HepG2 (cell line): ENCODE data around the gene HOXC10. TPM values are rescaled to one million over a fixed set of nuclear protein-coding genes. Genes with fewer than 3 reads are reported as not detected.

Experiments used
- ATF3 ChIP-seq: sonication (generic); formaldehyde crosslinking; IDR thresholded peaks from 2 replicates; pipeline ENCODE4 v1.4.0; 2020; ENCODE audit warnings: missing genetic modification reagents
- FOXK2 ChIP-seq: fragments of 450-650 bp; IDR thresholded peaks from 2 replicates; pipeline ENCODE4 v1.6.1; 2016
- FOXP4 ChIP-seq: sonication (generic); formaldehyde crosslinking; IDR thresholded peaks from 2 replicates; pipeline ENCODE4 v1.4.0; 2020; ENCODE audit warnings: missing genetic modification reagents
- GZF1 ChIP-seq: sonication (generic); formaldehyde crosslinking; IDR thresholded peaks from 2 replicates; pipeline ENCODE4 v1.5.1; 2020; ENCODE audit warnings: mild to moderate bottlenecking, missing genetic modification reagents
- POLR2AphosphoS5 ChIP-seq: IDR thresholded peaks from 2 replicates; pipeline ENCODE4 v1.6.1; 2012; ENCODE audit warnings: low read depth, low read length
- RBAK ChIP-seq: sonication (generic); formaldehyde crosslinking; IDR thresholded peaks from 2 replicates; pipeline ENCODE4 v1.5.1; 2020; ENCODE audit warnings: mild to moderate bottlenecking, missing genetic modification reagents
- RELA ChIP-seq: sonication (generic); formaldehyde crosslinking; IDR thresholded peaks from 2 replicates; pipeline ENCODE4 v1.4.0; 2020; ENCODE audit warnings: missing genetic modification reagents
- RERE ChIP-seq: IDR thresholded peaks from 2 replicates; pipeline ENCODE4 v1.6.1; 2016; ENCODE audit warnings: low read depth, missing genetic modification reagents, missing compliant biosample characterization
- TARDBP ChIP-seq: sonication (generic); formaldehyde crosslinking; IDR thresholded peaks from 2 replicates; pipeline ENCODE4 v1.8.0; 2022; ENCODE audit warnings: mild to moderate bottlenecking, missing genetic modification reagents
- ZNF17 ChIP-seq: sonication (generic); formaldehyde crosslinking; IDR thresholded peaks from 2 replicates; pipeline ENCODE4 v1.5.0; 2020; ENCODE audit warnings: mild to moderate bottlenecking, missing genetic modification reagents
- ZNF513 ChIP-seq: sonication (generic); formaldehyde crosslinking; conservative IDR thresholded peaks from 2 replicates; pipeline ENCODE4 v1.5.0; 2020; ENCODE audit warnings: missing genetic modification reagents
- ZNF558 ChIP-seq: sonication (generic); formaldehyde crosslinking; IDR thresholded peaks from 2 replicates; pipeline ENCODE4 v1.9.0; 2022; ENCODE audit warnings: mild to moderate bottlenecking, missing genetic modification reagents, borderline replicate concordance
- ZNF644 ChIP-seq: IDR thresholded peaks from 2 replicates; pipeline ENCODE4 v1.6.1; 2016; ENCODE audit warnings: low read depth
- ZNF672 ChIP-seq: sonication (generic); formaldehyde crosslinking; IDR thresholded peaks from 2 replicates; pipeline ENCODE4 v1.8.1; 2022; ENCODE audit warnings: missing genetic modification reagents
- ZNF720 ChIP-seq: sonication (generic); formaldehyde crosslinking; IDR thresholded peaks from 2 replicates; pipeline ENCODE4 v1.4.0; 2020; ENCODE audit warnings: missing genetic modification reagents
- ZSCAN30 ChIP-seq: sonication (generic); formaldehyde crosslinking; IDR thresholded peaks from 2 replicates; pipeline ENCODE4 v1.5.0; 2020; ENCODE audit warnings: mild to moderate bottlenecking, missing genetic modification reagents
- polyA plus RNA-seq, 8 experiments: library from polyadenylated mRNA; depleted of rRNA in 3 of 8; stranded (reverse) in 7 of 8; unstranded in 1 of 8; fragments of >200 nt; fragmentation: Illumina TruSeq in 4 of 8; extraction: Trizol in 4 of 8; gene quantifications; 2 replicates each; pipeline versions ENCODE4 v1.2.1 to v1.2.3, GENCODE V29; 2011 to 2016; ENCODE audit warnings: low read depth in 4 of 8, missing spikeins in 1 of 8, mixed read lengths in 1 of 8; ENCODE audit not compliant: insufficient read depth in 1 of 8
- total RNA-seq, 5 experiments: library from RNA; depleted of rRNA; stranded (reverse); fragments of >200 nt; fragmentation: Illumina TruSeq; extraction: Trizol; gene quantifications; 2 replicates each; pipeline ENCODE4 v1.2.3, GENCODE V29; 2016; ENCODE audit warnings: low read depth in 1 of 5
- TF ChIP-seq, protein P1 (sequence below): sonication (generic); formaldehyde crosslinking; IDR thresholded peaks from 2 replicates; pipeline ENCODE4 v1.4.0; 2020; ENCODE audit warnings: missing genetic modification reagents

The HOXC10 gene
- total and polyA plus RNA-seq, 2 of the 13 experiments (the other 11 are each of a cell fraction or from before 2014, with no cell fraction given), result not detected

GRCh38 chr12:53994264-53995001 lies 9.5 kb downstream of the HOXC10 start (continued):
- TF ChIP-seq ZNF513, result no peak
- TF ChIP-seq ZNF644 (CRISPR knock-in tag), result no peak
- TF ChIP-seq, protein P1, sequence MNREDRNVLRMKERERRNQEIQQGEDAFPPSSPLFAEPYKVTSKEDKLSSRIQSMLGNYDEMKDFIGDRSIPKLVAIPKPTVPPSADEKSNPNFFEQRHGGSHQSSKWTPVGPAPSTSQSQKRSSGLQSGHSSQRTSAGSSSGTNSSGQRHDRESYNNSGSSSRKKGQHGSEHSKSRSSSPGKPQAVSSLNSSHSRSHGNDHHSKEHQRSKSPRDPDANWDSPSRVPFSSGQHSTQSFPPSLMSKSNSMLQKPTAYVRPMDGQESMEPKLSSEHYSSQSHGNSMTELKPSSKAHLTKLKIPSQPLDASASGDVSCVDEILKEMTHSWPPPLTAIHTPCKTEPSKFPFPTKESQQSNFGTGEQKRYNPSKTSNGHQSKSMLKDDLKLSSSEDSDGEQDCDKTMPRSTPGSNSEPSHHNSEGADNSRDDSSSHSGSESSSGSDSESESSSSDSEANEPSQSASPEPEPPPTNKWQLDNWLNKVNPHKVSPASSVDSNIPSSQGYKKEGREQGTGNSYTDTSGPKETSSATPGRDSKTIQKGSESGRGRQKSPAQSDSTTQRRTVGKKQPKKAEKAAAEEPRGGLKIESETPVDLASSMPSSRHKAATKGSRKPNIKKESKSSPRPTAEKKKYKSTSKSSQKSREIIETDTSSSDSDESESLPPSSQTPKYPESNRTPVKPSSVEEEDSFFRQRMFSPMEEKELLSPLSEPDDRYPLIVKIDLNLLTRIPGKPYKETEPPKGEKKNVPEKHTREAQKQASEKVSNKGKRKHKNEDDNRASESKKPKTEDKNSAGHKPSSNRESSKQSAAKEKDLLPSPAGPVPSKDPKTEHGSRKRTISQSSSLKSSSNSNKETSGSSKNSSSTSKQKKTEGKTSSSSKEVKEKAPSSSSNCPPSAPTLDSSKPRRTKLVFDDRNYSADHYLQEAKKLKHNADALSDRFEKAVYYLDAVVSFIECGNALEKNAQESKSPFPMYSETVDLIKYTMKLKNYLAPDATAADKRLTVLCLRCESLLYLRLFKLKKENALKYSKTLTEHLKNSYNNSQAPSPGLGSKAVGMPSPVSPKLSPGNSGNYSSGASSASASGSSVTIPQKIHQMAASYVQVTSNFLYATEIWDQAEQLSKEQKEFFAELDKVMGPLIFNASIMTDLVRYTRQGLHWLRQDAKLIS (CRISPR knock-in tag), result no peak
- no peak for TF ChIP-seq RELA
- TF ChIP-seq ZNF672 (CRISPR knock-in tag), result no peak
- TF ChIP-seq RBAK (CRISPR knock-in tag), result no peak
- TF ChIP-seq ZNF17, result no peak
- no peak for TF ChIP-seq ATF3
- no peak for TF ChIP-seq ZNF558 (CRISPR knock-in tag)
- TF ChIP-seq POLR2AphosphoS5, result no peak
- TF ChIP-seq FOXK2, result no peak
- TF ChIP-seq FOXP4 (CRISPR knock-in tag), result peak; percentile 47; the same call in 1 of the 2 replicates
- TF ChIP-seq TARDBP (CRISPR knock-in tag), result no peak
- no peak for TF ChIP-seq ZNF720 (CRISPR knock-in tag)
- no peak for TF ChIP-seq RERE (CRISPR knock-in tag)
- TF ChIP-seq ZSCAN30, result no peak
- no peak for TF ChIP-seq GZF1 (CRISPR knock-in tag)
